GM19452 (cell line): ENCODE measurements around the gene PDIA3.
"Not testable (repeated sequence)": the region's sequence is repeated elsewhere in the genome, so short reads cannot be mapped to it uniquely, and the experiment has no call there.

ENCODE experiments used
- ATAC-seq: cut with Tn5 transposase; IDR thresholded peaks from one replicate; pipeline ENCODE4 v1.9.1; 2021; ENCODE audit not compliant: unreplicated experiment

The PDIA3 gene

DNA sequence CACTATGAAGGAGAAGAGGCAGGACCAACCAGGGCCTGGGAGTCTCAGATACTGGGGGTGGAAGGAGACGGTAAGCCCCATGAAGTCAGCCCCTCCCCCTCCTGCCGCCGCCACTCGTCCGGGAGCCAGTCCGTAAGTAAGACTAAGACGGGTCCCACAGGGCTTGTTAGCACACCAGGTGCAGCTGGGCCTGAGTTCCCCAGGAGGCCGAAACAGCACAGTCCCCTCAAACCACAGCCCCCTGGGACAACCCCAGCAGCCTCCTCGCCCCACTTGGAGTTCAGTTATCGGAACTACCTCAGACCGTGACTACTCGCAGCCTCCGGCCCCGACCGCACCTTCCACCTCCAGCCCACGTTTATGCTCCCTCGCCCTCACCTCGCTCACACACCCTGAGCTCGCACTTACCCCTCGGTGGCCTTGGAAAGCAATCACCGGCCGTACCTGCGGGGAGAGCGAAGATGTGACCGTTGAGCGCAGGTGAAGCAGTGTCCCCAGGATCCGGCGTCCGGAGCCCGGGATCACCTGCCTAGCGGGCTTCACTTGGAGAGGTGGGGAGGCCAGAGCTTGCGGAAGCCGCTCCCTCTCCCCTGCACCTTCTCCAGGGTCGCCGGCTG is 30.0 kb downstream of the PDIA3 start:
- ATAC-seq, result peak; percentile 64

DNA sequence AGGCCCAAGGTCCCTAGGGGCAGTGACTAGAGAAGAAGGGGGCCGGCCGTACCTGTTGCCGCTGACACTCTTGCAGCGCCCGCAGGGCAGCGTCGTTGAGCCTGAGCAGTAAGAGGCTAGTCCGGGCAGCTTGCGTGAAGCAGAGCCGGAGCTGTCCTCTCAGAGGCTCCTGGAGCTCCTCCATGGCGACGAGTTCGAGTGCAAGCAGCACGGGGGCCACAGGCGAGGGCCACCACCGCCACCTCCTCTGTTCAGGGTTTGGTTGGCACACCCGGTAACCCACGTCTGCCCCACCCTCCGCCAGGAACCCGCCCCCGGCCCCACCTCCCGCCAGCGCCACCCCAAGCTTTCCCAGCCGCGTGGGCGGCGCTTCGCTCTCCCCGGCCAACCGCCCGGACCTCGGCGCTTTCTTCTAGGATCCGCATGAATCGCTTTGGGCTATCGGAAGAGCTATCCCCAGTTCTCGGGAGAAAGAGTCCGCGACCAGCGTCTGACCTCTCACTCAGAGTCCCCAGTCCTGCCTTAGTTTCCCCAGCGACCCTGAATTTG is 30.6 kb downstream of the PDIA3 start, which contains the start of gene ELL3:
Gene ELL3 (minus strand): TSS at position 249 of the 549 bp plus-strand sequence. CDS start 65 bp downstream, at position 184.
- peak; percentile 43 for ATAC-seq

DNA sequence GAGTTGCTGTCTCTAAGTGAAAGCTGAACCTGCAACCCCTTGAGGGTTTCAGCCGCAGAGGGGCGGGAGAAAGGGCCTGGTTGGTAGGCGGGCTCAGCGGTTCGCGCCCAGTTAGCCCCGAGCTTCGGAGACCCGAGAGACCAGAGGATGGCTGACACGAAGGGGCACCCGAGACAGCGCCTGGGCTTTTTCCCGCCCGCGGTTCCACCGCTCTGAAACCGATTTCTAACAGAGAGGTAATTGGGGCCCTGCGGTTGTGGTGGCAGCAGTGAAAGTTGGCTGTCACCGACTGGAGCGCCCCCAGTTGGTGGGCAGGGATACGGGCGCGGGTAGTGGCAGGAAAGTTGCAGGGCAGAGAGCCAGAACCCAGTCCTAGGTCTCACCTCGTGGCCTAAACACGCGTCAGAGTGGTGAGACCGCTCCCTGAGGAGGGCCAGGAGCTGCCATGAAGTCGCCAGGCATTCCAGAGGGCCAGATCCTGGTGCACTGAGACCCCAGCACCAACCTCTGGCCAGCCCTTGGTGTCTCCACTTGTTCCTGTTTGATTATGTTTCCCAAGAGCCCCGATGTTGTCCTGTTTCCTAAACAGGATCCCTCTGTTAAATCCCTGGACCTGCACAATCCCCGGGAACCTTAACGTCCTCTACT is 31.2 kb downstream of the PDIA3 start:
- ATAC-seq, result peak; percentile 46

DNA sequence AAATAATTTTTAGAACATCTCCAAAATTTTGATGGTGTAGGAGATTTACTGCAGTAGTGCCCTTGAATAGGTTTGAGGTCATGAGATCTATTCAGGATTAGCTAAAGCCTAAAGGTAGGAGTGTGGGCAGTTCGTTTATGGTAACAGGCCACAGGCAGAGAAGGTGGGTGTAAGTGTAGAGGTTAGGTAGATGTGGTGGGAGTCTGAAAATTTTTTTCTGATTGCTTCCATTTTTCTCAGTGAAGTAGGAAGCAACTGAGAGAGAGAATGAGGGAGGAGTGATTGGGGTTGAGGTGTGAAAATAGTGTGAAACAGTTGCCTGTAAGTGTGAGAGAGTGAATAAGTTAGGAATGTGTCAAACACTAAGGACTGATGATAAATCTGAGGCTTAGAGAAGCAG is 32.8 kb downstream of the PDIA3 start:
- ATAC-seq, result no peak

GRCh38 chr15:43789409-43789808 is 43.2 kb downstream of the PDIA3 start:
- no peak for ATAC-seq

- peak; percentile 91 for ATAC-seq
Observed at GRCh38 chr15:43791993-43792760, 45.9 kb downstream of the PDIA3 start, which contains the start of gene SERF2. Gene SERF2, plus strand, starts transcription at chr15:43792320. Its CDS starts 57 bp downstream, at chr15:43792377.

- no peak for ATAC-seq
Observed at GRCh38 chr15:43792761-43793476, 46.7 kb downstream of the PDIA3 start.

GRCh38 chr15:43793647-43794046 is 47.4 kb downstream of the PDIA3 start:
- ATAC-seq, result no peak

- no peak for ATAC-seq
Observed at GRCh38 chr15:43794269-43795037, 48.2 kb downstream of the PDIA3 start.

GRCh38 chr15:43795197-43795596 is 49.0 kb downstream of the PDIA3 start:
- ATAC-seq, result no peak

GRCh38 chr15:43795997-43796396 is 49.8 kb downstream of the PDIA3 start:
- no peak for ATAC-seq

DNA sequence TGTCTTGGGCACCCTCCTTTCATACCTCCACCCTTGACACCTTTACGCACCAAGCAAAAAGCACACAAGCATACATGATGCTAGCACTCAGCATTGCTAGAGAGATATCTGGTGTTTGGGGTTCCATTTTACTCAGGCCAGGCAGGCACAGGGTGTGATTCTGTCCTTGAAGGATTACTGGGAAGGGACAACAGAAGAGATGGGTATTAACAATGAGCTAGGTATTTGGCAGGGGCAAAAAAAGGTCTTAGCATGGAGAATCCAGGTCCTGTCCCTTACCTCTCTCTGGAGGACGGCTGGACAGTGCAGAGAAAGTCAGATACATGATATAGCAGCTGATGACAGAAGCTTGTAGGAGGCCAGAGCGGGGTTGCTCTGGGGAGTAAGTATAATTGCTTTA is 50.3 kb downstream of the PDIA3 start:
- no peak for ATAC-seq

- no peak for ATAC-seq
Observed at GRCh38 chr15:43799209-43799944, 53.1 kb downstream of the PDIA3 start.

DNA sequence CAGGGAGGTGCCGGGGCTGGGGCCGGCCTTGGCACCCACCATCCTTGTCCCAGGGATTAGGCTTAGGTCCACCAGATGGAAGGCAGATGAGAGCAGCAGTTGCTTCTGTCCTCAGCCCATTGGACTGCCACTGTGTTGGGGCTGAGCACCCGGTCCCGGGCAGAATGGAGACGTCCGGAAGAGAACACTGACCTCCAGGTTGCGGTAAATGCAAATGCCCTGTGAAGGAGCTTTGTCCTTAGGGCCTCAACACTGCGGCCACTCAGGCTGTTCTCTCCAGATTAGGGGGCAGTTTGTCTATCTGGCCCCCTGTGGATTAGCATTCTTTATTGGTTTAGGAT is 53.7 kb downstream of the PDIA3 start, which contains the start of gene SERINC4:
Gene SERINC4 (minus strand): TSS at position 276 of the 341 bp plus-strand sequence. CDS start 234 bp downstream, at position 42.
- ATAC-seq, result no peak

DNA sequence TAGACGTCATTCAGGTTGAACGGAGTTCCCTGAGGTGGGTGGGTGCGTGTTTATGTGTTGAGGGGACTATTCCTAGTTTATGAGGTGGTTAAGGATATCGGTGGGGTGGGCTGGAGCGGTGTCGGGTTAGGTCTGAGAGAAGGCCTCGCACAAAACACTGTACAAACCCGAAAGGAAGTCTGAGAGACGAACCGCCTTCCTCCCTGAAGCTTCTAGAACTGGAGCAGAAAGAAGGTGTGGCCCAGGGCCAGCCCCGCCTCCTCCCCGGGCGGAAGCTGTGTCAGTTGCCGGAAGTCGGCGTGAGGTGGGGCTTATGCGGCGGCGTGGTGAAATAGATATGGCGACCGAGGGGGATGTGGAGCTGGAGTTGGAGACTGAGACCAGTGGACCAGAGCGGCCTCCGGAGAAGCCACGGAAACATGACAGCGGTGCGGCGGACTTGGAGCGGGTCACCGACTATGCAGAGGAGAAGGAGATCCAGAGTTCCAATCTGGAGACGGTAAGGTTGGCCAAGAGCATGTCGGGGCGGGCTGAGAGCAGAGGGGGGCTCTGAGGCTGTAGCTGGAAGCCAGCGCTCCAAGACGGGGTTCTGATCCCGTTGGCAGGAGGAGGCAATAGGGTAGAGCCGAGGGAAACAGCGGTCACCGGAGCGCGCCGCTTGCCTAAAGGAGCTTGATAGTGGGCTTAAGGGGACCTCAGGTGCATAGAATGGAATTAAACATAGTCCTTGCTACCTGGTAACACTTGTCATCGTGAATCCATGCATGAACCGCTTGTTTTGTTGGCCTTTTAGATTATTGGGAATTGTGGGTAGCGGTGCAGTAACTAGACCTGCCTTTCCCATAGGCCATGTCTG is 54.3 kb downstream of the PDIA3 start, which contains the start of gene HYPK:
Gene HYPK (plus strand): TSS at position 314 of the 856 bp plus-strand sequence. CDS start 24 bp downstream, at position 338.
- peak; percentile 87 for ATAC-seq

GRCh38 chr15:43802676-43803075 is 56.4 kb downstream of the PDIA3 start:
- ATAC-seq, result not testable (repeated sequence)

DNA sequence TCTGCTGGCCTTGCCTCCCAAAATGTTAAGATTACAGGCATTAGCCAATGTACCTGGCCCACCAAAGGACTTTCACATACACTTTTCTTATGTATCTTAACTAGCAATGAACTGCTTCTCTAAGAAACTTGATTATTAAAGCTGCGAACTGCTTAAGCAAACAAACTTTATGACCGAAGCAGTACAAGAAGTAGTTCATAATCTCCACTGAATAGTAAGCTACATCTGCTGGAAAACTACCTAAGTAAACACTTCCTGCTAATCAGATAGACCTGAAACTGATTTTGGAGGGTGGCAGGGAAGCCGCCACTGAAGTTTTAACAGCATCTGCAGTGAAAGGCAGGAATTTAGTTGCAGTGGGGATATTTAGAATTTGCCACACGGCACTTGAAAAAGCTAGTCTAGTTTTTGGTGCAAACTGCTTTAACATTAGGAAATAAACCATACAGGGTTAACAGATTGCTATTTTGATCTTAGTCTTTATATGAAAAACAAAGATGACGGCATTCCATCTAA is 62.3 kb downstream of the PDIA3 start:
- no peak for ATAC-seq
